Neural progenitor cell (in vitro differentiated cells): Measurements from ENCODE around the gene JPH2.

Experiments used
- CTCF ChIP-seq: fragments of 200-600 bp; sonication (generic); IDR thresholded peaks from 2 replicates; pipeline ENCODE4 v1.5.1; 2017; ENCODE audit warnings: antibody characterized with exemption, mild to moderate bottlenecking
- EZH2 ChIP-seq: fragments of 200-600 bp; sonication (generic); IDR thresholded peaks from 2 replicates; pipeline ENCODE4 v1.6.1; 2017; ENCODE audit warnings: antibody characterized with exemption, mild to moderate bottlenecking, moderate library complexity

DNA sequence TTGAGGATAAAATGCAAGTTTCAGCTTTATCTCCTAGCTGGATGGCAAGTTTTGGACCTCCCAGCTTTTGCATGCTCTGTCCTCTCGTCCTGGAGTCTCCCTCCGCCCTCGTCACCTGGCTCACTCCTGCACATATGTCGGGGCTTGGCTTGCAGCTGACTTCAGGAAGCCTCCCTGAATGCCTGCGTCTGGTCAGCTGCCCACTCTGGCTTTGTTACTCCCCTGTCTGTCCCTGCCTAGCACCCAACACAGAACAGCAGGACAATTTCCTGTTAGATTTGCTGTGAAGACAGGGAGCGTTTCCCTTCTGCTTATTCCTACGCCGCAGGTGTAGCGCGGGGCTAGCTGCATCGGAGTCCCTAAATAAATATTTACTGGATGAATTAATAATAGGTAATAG lies 5.4 kb downstream of the JPH2 start:
- TF ChIP-seq CTCF (no peak), EZH2 (no peak)
